NB4 (cell line): Measurements from ENCODE around the gene RREB1.

Source experiments
- POLR2A ChIP-seq: IDR thresholded peaks from 2 replicates; pipeline ENCODE4 v1.6.1; 2011; ENCODE audit warnings: mild to moderate bottlenecking; ENCODE audit not compliant: insufficient read length; ENCODE audit errors: extremely low read depth
- TF ChIP-seq, protein P1 (sequence below): IDR thresholded peaks from 2 replicates; pipeline ENCODE4 v1.6.1; 2011; ENCODE audit warnings: low read depth, low read length
- TF ChIP-seq, protein P2 (sequence below): IDR thresholded peaks from one replicate; pipeline ENCODE4 v1.5.1; 2012; ENCODE audit warnings: low read depth, low read length

- TF ChIP-seq, protein P1, sequence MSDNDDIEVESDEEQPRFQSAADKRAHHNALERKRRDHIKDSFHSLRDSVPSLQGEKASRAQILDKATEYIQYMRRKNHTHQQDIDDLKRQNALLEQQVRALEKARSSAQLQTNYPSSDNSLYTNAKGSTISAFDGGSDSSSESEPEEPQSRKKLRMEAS, result no peak
- TF ChIP-seq, protein P2, sequence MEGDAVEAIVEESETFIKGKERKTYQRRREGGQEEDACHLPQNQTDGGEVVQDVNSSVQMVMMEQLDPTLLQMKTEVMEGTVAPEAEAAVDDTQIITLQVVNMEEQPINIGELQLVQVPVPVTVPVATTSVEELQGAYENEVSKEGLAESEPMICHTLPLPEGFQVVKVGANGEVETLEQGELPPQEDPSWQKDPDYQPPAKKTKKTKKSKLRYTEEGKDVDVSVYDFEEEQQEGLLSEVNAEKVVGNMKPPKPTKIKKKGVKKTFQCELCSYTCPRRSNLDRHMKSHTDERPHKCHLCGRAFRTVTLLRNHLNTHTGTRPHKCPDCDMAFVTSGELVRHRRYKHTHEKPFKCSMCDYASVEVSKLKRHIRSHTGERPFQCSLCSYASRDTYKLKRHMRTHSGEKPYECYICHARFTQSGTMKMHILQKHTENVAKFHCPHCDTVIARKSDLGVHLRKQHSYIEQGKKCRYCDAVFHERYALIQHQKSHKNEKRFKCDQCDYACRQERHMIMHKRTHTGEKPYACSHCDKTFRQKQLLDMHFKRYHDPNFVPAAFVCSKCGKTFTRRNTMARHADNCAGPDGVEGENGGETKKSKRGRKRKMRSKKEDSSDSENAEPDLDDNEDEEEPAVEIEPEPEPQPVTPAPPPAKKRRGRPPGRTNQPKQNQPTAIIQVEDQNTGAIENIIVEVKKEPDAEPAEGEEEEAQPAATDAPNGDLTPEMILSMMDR, result no peak
- no peak for TF ChIP-seq POLR2A
These were observed 161.2 kb downstream of the RREB1 start for GRCh38 chr6:7268816-7269555.
